Kidney glomerular epithelial cell (primary cell): ENCODE results near the gene OTUD5.
"Not testable (repeated sequence)": the region's sequence is repeated elsewhere in the genome, so short reads cannot be mapped to it uniquely, and the experiment has no call there.

Experiments
- DNase-seq: peaks from one replicate; lab custom pipeline; 2025; lab: John Stamatoyannopoulos, UW

The OTUD5 gene

DNA sequence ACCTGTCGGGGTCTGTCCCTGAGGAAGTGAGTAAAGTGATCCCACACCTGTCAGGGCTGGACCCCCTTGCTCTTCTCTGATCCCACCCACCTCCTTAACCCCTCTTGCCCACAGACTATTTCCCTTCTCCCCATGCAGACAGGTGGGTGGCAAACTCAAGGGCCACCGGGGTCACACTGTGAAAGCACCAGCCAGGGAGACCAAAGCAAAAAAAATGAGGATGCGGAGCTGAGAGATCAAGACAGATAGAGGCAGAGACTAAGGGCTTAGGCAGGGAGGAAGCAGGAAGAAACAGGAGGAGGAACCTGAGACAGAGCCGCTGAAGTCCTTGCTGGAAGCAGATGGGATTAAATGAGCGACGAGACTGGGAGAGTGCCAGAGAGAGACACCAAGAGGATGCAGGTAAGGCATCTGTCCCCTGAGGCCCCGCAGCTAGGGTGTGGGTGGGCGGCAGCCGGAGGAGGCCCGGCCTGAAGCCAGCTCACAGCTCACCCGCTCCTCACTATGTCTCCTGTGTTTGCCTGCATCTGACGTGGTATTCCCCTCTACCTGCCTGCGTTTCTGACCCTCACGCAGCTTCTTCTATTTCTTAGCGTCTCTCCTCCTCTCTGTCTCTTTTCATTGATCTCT is 67.0 kb downstream of the OTUD5 start:
- no peak for DNase-seq

- not testable (repeated sequence) for DNase-seq
Observed at GRCh38 chrX:48886586-48886985, 70.8 kb downstream of the OTUD5 start.

DNA sequence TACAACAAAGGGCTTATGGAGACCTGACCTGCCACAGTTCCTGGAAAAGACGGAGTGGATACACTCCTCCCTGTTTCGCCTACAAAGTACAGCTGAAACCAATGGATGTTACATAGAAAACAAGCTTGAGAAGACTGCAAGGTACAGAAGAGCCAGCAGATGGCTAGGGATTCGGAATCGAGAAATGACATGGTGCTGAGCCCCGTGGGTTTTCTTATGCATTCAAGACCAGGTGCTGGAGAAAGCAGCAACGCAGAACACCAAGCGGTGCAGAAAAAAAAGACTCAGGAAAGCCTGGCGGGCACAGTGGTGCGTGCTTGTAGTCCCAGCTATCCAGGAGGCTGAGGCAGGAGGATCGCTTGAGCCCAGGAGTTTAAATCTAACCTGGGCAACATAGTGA is 73.7 kb downstream of the OTUD5 start:
- DNase-seq: no peak

GRCh38 chrX:48876944-48877343 is 80.5 kb downstream of the OTUD5 start:
- not testable (repeated sequence) for DNase-seq
